ENCODE data around the gene TTC39A.
"Not testable (repeated sequence)": the region's sequence is repeated elsewhere in the genome, so short reads cannot be mapped to it uniquely, and the experiment has no call there.

The TTC39A gene

GRCh38 chr1:51264451-51264850 is 65.9 kb downstream of the TTC39A start:
- peaks cover 39% of the 10 kb centered on the region for H3K4me1 Mint-ChIP-seq
- H3K27ac Mint-ChIP-seq = peak overlapping the region; percentile 21 to 37 (median 30)
- no peak for TF ChIP-seq CTCF (IDR thresholded peaks at IDR 0.05; ENCODE audit: unreplicated experiment in 3 of 3)
- H3K36me3 Mint-ChIP-seq (ENCODE audit: low read depth) = no peaks in the 10 kb centered on the region
- no peaks in the 10 kb centered on the region for H3K9me3 Mint-ChIP-seq
- H3K4me3 Mint-ChIP-seq = peak overlapping the region in 1 of 3 experiments; percentile 15
- H3K27me3 Mint-ChIP-seq (ENCODE audit: low read depth) = no peaks in the 10 kb centered on the region

- no peak for TF ChIP-seq CTCF (IDR thresholded peaks at IDR 0.05; ENCODE audit: unreplicated experiment in 3 of 3)
- Mint-ChIP-seq H3K9me3 (no peaks in the 10 kb centered on the region), H3K36me3 (ENCODE audit: low read depth) (no peaks in the 10 kb centered on the region), H3K4me1 (peaks cover 47% of the 10 kb centered on the region), H3K27me3 (ENCODE audit: low read depth) (no peaks in the 10 kb centered on the region), H3K4me3 (no peak overlapping the region), H3K27ac (peak overlapping the region in 1 of 3 experiments; percentile 32)
Measured at GRCh38 chr1:51263147-51263877, 67.0 kb downstream of the TTC39A start.

- Mint-ChIP-seq H3K4me3 (no peak overlapping the region), H3K4me1 (peaks cover 28% of the 10 kb centered on the region), H3K9me3 (no peaks in the 10 kb centered on the region), H3K27ac (no peak overlapping the region), H3K27me3 (ENCODE audit: low read depth) (no peaks in the 10 kb centered on the region), H3K36me3 (ENCODE audit: low read depth) (peaks cover 10% of the 10 kb centered on the region)
- TF ChIP-seq CTCF (IDR thresholded peaks at IDR 0.05; ENCODE audit: unreplicated experiment in 3 of 3) = no peak
Measured at GRCh38 chr1:51255331-51255730, 75.0 kb downstream of the TTC39A start.

GRCh38 chr1:51253691-51254090 is 76.7 kb downstream of the TTC39A start:
- Mint-ChIP-seq H3K4me3 (no peak overlapping the region), H3K36me3 (ENCODE audit: low read depth) (peaks cover 13% of the 10 kb centered on the region), H3K4me1 (peaks cover 15% of the 10 kb centered on the region), H3K27me3 (ENCODE audit: low read depth) (no peaks in the 10 kb centered on the region), H3K9me3 (no peaks in the 10 kb centered on the region), H3K27ac (no peak overlapping the region)
- TF ChIP-seq CTCF (IDR thresholded peaks at IDR 0.05; ENCODE audit: unreplicated experiment in 3 of 3) = no peak

- H3K27ac Mint-ChIP-seq = no peak overlapping the region
- H3K27me3 Mint-ChIP-seq (ENCODE audit: low read depth) = no peaks in the 10 kb centered on the region
- peaks cover 13% of the 10 kb centered on the region for H3K36me3 Mint-ChIP-seq (ENCODE audit: low read depth)
- TF ChIP-seq CTCF (IDR thresholded peaks at IDR 0.05; ENCODE audit: unreplicated experiment in 3 of 3) = no peak
- peaks cover 7% of the 10 kb centered on the region for H3K4me1 Mint-ChIP-seq
- no peak overlapping the region for H3K4me3 Mint-ChIP-seq
- H3K9me3 Mint-ChIP-seq = no peaks in the 10 kb centered on the region
Measured at GRCh38 chr1:51252366-51252765, 78.0 kb downstream of the TTC39A start.

- not testable (repeated sequence) for H3K9me3 Mint-ChIP-seq
Measured at GRCh38 chr1:51251165-51251564, 79.2 kb downstream of the TTC39A start.

GRCh38 chr1:51250729-51251128 is 79.6 kb downstream of the TTC39A start:
- not testable (repeated sequence) for H3K4me1 Mint-ChIP-seq; H3K9me3 Mint-ChIP-seq; H3K4me3 Mint-ChIP-seq; H3K27me3 Mint-ChIP-seq (ENCODE audit: low read depth); H3K27ac Mint-ChIP-seq
- peaks cover 13% of the 10 kb centered on the region for H3K36me3 Mint-ChIP-seq (ENCODE audit: low read depth)

More at GRCh38 chr1:51251165-51251564, 79.2 kb downstream of the TTC39A start:
- not testable (repeated sequence) for H3K27me3 Mint-ChIP-seq (ENCODE audit: low read depth); H3K4me3 Mint-ChIP-seq; H3K27ac Mint-ChIP-seq; H3K4me1 Mint-ChIP-seq
- peaks cover 13% of the 10 kb centered on the region for H3K36me3 Mint-ChIP-seq (ENCODE audit: low read depth)
